ENCODE measurements around the gene SDK1. TPM values are rescaled to one million over a fixed set of nuclear protein-coding genes. Genes with fewer than 3 reads are reported as not detected.
"Not testable (repeated sequence)": the region's sequence is repeated elsewhere in the genome, so short reads cannot be mapped to it uniquely, and the experiment has no call there.

SDK1 gene
- total and polyA plus RNA-seq, 2 donors: 3.2 to 7.8 TPM

- Histone ChIP-seq H3K27ac (ENCODE audit: low read depth in 1 of 2, low read length in 1 of 2) (no peak overlapping the region), H3K4me1 (ENCODE audit: control insufficient read depth in 2 of 2, insufficient read depth in 2 of 2, low read length in 2 of 2) (no peaks in the 10 kb centered on the region), H3K27me3 (ENCODE audit: control insufficient read depth in 2 of 2, insufficient read depth in 1 of 2, low read length in 1 of 2) (no peaks in the 10 kb centered on the region), H3K9me3 (ENCODE audit: control insufficient read depth in 2 of 2, insufficient read depth in 1 of 2, low read length in 1 of 2) (peaks cover 0 to 22% of the 10 kb centered on the region in 2 donors), H3K4me3 (ENCODE audit: low read length in 2 of 2) (no peak overlapping the region), H3K36me3 (ENCODE audit: control insufficient read depth in 2 of 2, insufficient read depth in 2 of 2, low read length in 1 of 2) (no peaks in the 10 kb centered on the region)
- no peak for DNase-seq (ENCODE audit: low read depth in 6 of 9, low spot score in 9 of 9)
- WGBS: 87% methylated on average over 27 of the region's 27 CpGs
Measured at GRCh38 chr7:4247106-4247876, 946.2 kb downstream of the SDK1 start.

GRCh38 chr7:4248295-4248694, 947.2 kb downstream of the SDK1 start:
- no peak for DNase-seq (ENCODE audit: low read depth in 6 of 9, low spot score in 9 of 9)
- 70% methylated on average over 4 of the region's 4 CpGs for WGBS
- Histone ChIP-seq H3K27ac (ENCODE audit: low read depth in 1 of 2, low read length in 1 of 2) (no peak overlapping the region), H3K27me3 (ENCODE audit: control insufficient read depth in 2 of 2, insufficient read depth in 1 of 2, low read length in 1 of 2) (no peaks in the 10 kb centered on the region), H3K9me3 (ENCODE audit: control insufficient read depth in 2 of 2, insufficient read depth in 1 of 2, low read length in 1 of 2) (peaks cover 0 to 22% of the 10 kb centered on the region in 2 donors), H3K4me1 (ENCODE audit: control insufficient read depth in 2 of 2, insufficient read depth in 2 of 2, low read length in 2 of 2) (no peaks in the 10 kb centered on the region), H3K4me3 (ENCODE audit: low read length in 2 of 2) (no peak overlapping the region), H3K36me3 (ENCODE audit: control insufficient read depth in 2 of 2, insufficient read depth in 2 of 2, low read length in 1 of 2) (no peaks in the 10 kb centered on the region)

GRCh38 chr7:4249241-4249640, 948.2 kb downstream of the SDK1 start:
- Histone ChIP-seq H3K27ac (ENCODE audit: low read depth in 1 of 2, low read length in 1 of 2) (no peak overlapping the region), H3K4me1 (ENCODE audit: control insufficient read depth in 2 of 2, insufficient read depth in 2 of 2, low read length in 2 of 2) (no peaks in the 10 kb centered on the region), H3K27me3 (ENCODE audit: control insufficient read depth in 2 of 2, insufficient read depth in 1 of 2, low read length in 1 of 2) (no peaks in the 10 kb centered on the region), H3K36me3 (ENCODE audit: control insufficient read depth in 2 of 2, insufficient read depth in 2 of 2, low read length in 1 of 2) (no peaks in the 10 kb centered on the region), H3K4me3 (ENCODE audit: low read length in 2 of 2) (no peak overlapping the region), H3K9me3 (ENCODE audit: control insufficient read depth in 2 of 2, insufficient read depth in 1 of 2, low read length in 1 of 2) (peaks cover 0 to 22% of the 10 kb centered on the region in 2 donors)
- no peak for DNase-seq (ENCODE audit: low read depth in 6 of 9, low spot score in 9 of 9)
- 92% methylated on average over 4 of the region's 4 CpGs for WGBS

- DNase-seq (ENCODE audit: low read depth in 6 of 9, low spot score in 9 of 9): no peak
- no peaks in the 10 kb centered on the region for H3K4me1 ChIP-seq (ENCODE audit: control insufficient read depth in 2 of 2, insufficient read depth in 2 of 2, low read length in 2 of 2)
- H3K27ac ChIP-seq (ENCODE audit: low read depth in 1 of 2, low read length in 1 of 2): no peak overlapping the region
- H3K27me3 ChIP-seq (ENCODE audit: control insufficient read depth in 2 of 2, insufficient read depth in 1 of 2, low read length in 1 of 2): no peaks in the 10 kb centered on the region
- no peaks in the 10 kb centered on the region for H3K36me3 ChIP-seq (ENCODE audit: control insufficient read depth in 2 of 2, insufficient read depth in 2 of 2, low read length in 1 of 2)
- 98% methylated on average over 6 of the region's 6 CpGs for WGBS
- no peak overlapping the region for H3K4me3 ChIP-seq (ENCODE audit: low read length in 2 of 2)
- H3K9me3 ChIP-seq (ENCODE audit: control insufficient read depth in 2 of 2, insufficient read depth in 1 of 2, low read length in 1 of 2): peaks cover 0 to 10% of the 10 kb centered on the region in 2 donors
Measured at GRCh38 chr7:4255336-4255735, 954.3 kb downstream of the SDK1 start.

GRCh38 chr7:4256286-4256685, 955.2 kb downstream of the SDK1 start:
- 91% methylated on average over 8 of the region's 8 CpGs for WGBS
- Histone ChIP-seq H3K27me3 (ENCODE audit: control insufficient read depth in 2 of 2, insufficient read depth in 1 of 2, low read length in 1 of 2) (no peaks in the 10 kb centered on the region), H3K4me3 (ENCODE audit: low read length in 2 of 2) (no peak overlapping the region), H3K9me3 (ENCODE audit: control insufficient read depth in 2 of 2, insufficient read depth in 1 of 2, low read length in 1 of 2) (peaks cover 0 to 10% of the 10 kb centered on the region in 2 donors), H3K27ac (ENCODE audit: low read depth in 1 of 2, low read length in 1 of 2) (no peak overlapping the region), H3K36me3 (ENCODE audit: control insufficient read depth in 2 of 2, insufficient read depth in 2 of 2, low read length in 1 of 2) (no peaks in the 10 kb centered on the region), H3K4me1 (ENCODE audit: control insufficient read depth in 2 of 2, insufficient read depth in 2 of 2, low read length in 2 of 2) (no peaks in the 10 kb centered on the region)
- no peak for DNase-seq (ENCODE audit: low read depth in 6 of 9, low spot score in 9 of 9)

GRCh38 chr7:4257146-4258111, 956.4 kb downstream of the SDK1 start:
- Histone ChIP-seq H3K27me3 (ENCODE audit: control insufficient read depth in 2 of 2, insufficient read depth in 1 of 2, low read length in 1 of 2) (no peaks in the 10 kb centered on the region), H3K4me3 (ENCODE audit: low read length in 2 of 2) (no peak overlapping the region), H3K27ac (ENCODE audit: low read depth in 1 of 2, low read length in 1 of 2) (no peak overlapping the region), H3K4me1 (ENCODE audit: control insufficient read depth in 2 of 2, insufficient read depth in 2 of 2, low read length in 2 of 2) (no peaks in the 10 kb centered on the region), H3K9me3 (ENCODE audit: control insufficient read depth in 2 of 2, insufficient read depth in 1 of 2, low read length in 1 of 2) (peaks cover 0 to 10% of the 10 kb centered on the region in 2 donors), H3K36me3 (ENCODE audit: control insufficient read depth in 2 of 2, insufficient read depth in 2 of 2, low read length in 1 of 2) (no peaks in the 10 kb centered on the region)
- WGBS: 92% methylated on average over 15 of the region's 15 CpGs
- DNase-seq (ENCODE audit: low read depth in 6 of 9, low spot score in 9 of 9): no peak

GRCh38 chr7:4260116-4260515, 959.1 kb downstream of the SDK1 start:
- not testable (repeated sequence) for H3K4me3 ChIP-seq (ENCODE audit: low read length in 2 of 2); H3K4me1 ChIP-seq (ENCODE audit: control insufficient read depth in 2 of 2, insufficient read depth in 2 of 2, low read length in 2 of 2); H3K27me3 ChIP-seq (ENCODE audit: control insufficient read depth in 2 of 2, insufficient read depth in 1 of 2, low read length in 1 of 2); H3K27ac ChIP-seq (ENCODE audit: low read depth in 1 of 2, low read length in 1 of 2); H3K9me3 ChIP-seq (ENCODE audit: control insufficient read depth in 2 of 2, insufficient read depth in 1 of 2, low read length in 1 of 2); H3K36me3 ChIP-seq (ENCODE audit: control insufficient read depth in 2 of 2, insufficient read depth in 2 of 2, low read length in 1 of 2); DNase-seq (ENCODE audit: low read depth in 6 of 9, low spot score in 9 of 9)
- 94% methylated on average over 15 of the region's 15 CpGs for WGBS

GRCh38 chr7:4260867-4261600, 960.0 kb downstream of the SDK1 start:
- H3K4me3 ChIP-seq (ENCODE audit: low read length in 2 of 2): no peak overlapping the region
- H3K36me3 ChIP-seq (ENCODE audit: control insufficient read depth in 2 of 2, insufficient read depth in 2 of 2, low read length in 1 of 2): no peaks in the 10 kb centered on the region
- H3K27ac ChIP-seq (ENCODE audit: low read depth in 1 of 2, low read length in 1 of 2): no peak overlapping the region
- WGBS: 75% methylated on average over 19 of the region's 19 CpGs
- DNase-seq (ENCODE audit: low read depth in 6 of 9, low spot score in 9 of 9): no peak
- H3K9me3 ChIP-seq (ENCODE audit: control insufficient read depth in 2 of 2, insufficient read depth in 1 of 2, low read length in 1 of 2): peaks cover 0 to 6% of the 10 kb centered on the region in 2 donors
- H3K27me3 ChIP-seq (ENCODE audit: control insufficient read depth in 2 of 2, insufficient read depth in 1 of 2, low read length in 1 of 2): peaks cover 0 to 12% of the 10 kb centered on the region in 2 donors
- H3K4me1 ChIP-seq (ENCODE audit: control insufficient read depth in 2 of 2, insufficient read depth in 2 of 2, low read length in 2 of 2): no peaks in the 10 kb centered on the region

Data from thymus (tissue), 11 donors.